Hindlimb muscle (tissue), 1 donor: Measurements from ENCODE around the gene LRRC27. TPM values are rescaled to one million over a fixed set of nuclear protein-coding genes. Genes with fewer than 3 reads are reported as not detected.

ENCODE experiments used
- DNase-seq: peaks from one replicate; pipeline ENCODE4 v3.0.0-alpha.2; 2013
- polyA plus RNA-seq: library from polyadenylated mRNA; unstranded; fragments of 120-200 nt; gene quantifications from one replicate; pipeline ENCODE4 v1.2.1, GENCODE V29; 2013; ENCODE audit not compliant: insufficient read length

Gene LRRC27
- polyA plus RNA-seq, 1 donor, result 7.7 TPM

DNA sequence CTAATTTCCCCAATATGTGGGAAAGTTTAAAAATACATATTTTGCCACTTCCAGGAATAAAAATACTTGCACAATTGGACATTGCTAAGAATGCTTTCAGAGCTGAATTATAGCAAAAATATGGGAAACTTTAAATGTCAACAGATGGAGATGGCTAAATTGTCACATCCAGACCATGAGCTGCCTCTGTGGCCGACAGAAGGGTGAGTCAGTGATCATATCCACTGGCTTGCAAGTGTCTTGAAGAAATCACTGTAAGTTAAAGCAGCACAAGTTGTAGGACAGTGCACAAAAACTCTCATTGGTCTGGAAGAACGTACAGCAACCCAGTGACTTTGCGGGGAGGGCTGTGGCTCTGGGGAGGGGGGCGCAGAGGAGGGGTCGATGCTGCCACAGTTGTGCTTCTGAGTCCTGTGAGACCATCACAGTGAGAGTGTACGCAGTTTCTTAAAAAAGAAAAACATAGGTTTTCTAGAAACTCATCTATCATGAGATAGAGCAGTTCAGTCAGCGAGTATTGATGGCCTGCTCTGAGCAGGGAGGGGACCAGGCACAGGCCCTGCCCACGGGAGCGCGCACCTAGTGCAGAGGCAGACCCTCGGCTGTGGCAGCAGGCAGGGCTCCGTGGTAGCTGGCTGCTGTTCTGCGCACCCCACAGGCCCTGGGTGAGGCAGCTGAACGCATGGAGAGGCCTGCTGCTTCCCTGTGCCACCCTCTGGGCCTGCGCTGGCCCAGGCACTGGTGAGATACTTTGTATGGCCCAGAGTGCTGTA lies 25.5 kb downstream of the LRRC27 start:
- DNase-seq, result no peak

DNA sequence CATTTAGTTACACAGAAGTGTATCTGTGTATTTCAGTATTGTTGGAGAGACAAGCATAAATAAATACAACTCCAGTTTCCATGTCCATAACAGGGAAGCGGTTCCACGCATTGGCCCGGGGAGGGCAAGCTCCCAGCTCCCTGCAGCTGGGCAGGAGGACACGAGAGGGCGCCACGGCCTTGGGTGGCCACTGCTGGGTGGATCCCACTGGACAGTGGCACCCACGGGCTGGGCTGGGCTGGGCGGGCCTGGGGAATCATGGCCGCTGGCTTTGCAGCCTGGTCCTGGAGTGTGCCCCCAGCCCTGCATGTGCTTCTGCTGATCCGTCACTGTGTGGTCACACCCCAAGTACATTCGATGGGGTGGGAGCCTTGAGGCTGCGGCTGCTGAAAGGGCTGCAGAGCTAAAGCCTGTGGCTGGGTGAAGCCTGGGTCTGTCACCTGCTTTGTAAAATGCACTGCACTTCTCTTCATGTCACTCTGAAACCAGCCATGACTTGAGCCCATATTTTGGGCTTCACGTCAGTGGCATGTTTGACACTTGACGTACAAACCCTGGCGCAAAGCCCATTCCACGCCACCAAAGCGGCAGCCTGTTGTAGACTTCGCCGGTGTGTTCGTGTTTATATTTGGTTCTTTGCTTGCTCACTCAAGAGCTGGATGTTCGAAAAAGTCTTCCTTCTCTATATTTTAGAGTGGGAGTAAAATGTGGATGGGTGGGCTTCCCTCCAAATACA lies 27.5 kb downstream of the LRRC27 start:
- DNase-seq, result no peak

DNA sequence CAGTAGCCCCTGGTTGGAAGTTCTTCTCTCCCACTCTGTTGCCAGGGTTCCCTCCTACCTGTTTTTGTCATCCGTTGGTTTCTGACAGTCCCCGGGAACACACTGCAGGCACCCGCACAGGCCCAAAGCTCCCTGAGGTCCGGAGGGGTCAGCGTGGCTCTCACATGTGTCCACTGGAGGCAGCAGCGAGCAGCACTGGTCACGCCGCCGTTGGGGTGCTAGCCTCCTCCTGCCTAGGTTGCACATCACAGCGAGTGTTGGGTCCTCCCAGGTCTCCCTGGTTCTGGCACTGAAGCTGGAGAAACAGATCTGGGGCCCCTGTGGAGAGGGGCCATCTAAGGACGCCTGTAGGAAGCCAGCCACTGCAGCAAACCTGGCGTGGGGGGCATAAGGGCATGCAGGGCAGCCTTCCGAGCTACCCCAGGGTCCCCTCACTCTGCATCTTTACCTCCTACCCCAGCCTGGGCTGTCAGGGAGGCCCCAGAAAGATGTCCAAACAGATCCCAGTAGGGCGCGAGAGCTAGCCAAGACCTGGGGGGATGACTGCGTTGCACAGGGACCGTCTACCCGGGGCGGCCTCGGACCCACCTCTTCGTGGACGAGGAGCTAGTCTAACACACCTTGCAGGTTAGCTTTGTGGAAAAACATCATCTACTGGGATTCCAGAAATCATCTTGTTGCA lies 28.9 kb downstream of the LRRC27 start:
- no peak for DNase-seq

DNA sequence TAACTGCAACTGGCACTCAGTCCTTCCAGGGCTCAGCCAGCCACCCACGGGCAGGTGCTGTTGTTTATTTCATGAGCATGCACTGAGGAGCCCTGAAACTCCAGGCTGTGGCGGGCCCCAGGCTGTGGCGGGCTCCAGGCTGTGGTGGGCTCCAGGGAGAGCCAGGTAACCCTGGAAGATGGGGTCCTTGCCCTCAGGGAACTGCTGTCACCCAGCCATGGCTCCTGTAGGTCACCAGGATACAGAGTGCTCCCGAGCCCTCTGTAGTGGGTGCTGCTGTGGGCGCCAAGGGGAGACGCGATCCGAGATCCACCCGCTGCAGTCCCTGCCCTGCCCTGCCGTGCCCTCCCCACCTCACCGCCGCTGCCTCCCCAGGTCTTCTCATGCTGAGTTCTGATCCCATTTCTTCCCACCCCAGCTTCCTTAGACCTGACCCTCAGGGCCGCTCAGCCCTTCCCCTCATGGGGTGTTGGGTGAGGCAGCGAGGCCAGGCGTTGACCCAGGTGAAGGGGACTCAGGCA lies 29.6 kb downstream of the LRRC27 start:
- no peak for DNase-seq

DNA sequence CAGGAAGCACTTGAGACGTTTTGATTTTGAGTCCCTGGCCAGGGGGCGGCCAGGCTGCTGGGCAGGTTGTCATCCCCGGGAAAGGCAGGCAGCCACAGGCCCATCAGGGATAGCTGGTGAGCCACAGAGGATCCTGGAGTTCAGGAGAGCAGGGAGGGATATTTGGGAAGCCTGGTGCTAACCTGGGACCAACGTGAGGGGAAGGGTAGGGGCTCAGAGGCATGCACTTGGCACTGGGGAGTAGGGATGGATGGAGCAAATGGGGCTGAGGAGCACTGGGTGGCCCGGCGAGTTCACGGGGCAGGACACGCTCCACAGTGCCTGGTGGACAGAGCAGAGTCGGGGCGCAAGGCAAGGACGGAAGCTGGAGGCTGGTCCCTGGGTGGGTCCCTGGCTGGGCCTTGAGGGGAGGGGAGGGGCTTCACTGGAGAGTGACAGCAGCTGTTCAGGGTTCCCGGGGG lies 30.2 kb downstream of the LRRC27 start:
- DNase-seq, result no peak

DNA sequence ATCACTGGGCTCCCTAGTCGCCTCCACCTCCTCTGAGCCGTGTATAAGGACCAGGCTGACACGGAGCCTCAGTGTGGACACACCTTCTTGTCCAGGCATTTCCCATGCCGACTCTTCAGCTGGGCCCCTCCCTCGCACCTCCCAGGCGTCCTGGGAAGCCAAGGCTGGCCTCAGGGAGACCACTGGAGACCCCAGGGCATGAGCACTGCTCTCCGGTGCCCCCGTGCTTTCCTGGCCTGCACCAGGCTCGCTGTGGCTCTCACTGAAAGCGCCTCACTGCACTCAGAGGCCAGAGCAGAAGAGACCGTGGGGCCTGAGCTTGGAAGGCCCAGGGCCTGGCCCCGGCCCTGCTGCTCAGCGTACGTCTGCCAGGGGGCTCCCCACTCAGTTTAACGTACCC lies 31.4 kb downstream of the LRRC27 start:
- no peak for DNase-seq

DNA sequence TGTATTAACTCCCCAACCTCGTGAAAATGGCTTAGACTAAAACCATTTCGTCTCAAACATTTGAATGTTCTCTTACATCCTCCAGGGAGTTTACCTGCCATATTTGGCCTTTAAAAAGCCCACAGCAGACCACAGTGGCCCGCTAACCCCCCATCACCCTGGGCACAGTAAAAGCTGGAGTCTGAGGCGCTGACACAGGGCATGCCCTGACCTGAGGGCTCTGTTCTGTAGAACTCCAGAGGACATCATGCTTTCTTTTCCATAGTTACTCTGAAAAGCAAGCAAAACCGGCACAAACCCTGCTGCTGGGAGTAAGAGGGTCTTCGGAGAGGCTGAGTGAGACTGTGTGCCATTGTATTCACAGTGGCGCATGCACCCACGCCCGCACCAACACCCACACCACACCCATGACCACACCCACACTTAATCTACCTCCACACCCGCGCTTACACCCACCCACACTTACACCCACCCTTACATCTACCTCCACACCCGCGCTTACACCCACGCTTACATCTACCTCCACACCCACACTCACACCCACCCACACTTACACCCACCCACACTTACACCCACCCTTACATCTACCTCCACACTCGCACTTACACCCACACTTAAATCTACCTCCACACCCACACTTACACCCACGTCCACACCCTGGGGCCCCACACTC lies 32.1 kb downstream of the LRRC27 start:
- peak; percentile 29 for DNase-seq

DNA sequence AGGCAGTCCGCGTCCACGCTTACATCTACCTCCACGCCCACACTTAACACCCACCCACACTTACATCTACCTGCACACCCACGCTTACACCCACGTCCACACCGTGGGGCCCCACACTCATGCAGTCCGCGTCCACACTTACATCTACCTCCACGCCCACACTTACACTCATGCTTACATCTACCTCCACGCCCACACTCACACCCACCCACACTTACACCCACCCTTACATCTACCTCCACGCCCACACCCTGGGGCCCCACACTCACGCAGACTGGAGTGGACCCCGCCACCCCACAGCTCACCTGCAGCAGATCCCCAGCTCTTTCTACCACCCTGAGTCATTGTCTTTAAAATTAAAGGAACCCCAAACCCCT lies 32.6 kb downstream of the LRRC27 start:
- DNase-seq, result no peak

DNA sequence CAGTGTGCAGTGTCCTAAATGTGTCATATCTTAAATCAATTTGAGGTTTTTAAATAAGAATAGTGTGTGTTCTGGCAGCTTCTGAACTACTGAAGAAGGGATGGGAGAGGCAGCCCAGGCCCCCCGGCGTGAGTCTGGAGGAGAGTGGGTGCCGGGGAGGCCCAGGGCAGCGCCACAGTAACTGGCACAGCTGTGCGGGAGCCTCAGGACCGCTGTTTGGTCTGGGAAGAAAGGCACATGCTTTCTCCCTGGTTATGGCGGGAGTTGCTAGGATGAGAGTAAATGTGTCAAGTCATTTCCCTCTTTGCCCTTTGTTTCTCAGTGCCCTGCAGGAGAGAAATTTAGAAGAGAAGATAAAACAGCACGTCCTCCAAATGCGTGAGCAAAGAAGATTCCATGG lies 33.1 kb downstream of the LRRC27 start:
- DNase-seq, result no peak

DNA sequence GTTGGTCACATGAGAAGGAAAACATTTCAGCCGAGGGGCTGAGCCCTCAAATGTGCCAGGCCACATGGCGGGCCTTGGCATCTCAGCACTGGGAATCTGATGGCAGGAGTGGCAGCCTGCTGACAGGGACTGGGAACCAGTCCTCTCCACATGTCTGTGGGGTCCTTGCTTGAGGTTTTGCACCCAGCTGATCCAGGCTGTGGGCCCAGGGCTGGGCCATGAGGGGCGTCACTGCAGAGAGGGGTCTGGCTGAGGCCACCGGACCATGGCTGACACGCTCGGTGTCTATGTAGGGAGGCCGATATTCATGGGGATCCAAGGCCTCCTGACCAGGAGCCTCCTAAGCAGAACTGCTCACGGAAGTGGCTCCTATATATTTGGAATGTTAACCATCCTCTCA lies 34.0 kb downstream of the LRRC27 start:
- no peak for DNase-seq

DNA sequence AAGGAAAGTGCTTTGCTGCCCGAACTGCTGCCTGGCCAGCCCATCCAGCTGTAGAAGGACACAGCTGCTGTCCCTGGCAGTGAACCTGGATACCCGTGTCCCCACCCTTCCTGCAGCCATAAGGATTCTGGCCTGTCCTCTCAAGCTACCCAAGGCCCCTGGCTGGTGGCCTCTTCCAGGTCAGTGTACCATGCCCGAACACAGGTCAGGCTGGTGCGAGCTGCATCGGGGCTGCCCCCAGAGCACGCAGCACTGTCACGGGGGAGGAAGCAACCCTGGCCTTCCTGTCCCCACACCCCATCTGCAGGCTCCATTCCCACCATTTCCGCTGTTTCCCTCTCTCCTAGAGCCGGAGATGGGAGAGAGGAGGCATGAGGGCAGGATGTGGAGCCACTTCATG lies 34.5 kb downstream of the LRRC27 start:
- DNase-seq, result no peak

DNA sequence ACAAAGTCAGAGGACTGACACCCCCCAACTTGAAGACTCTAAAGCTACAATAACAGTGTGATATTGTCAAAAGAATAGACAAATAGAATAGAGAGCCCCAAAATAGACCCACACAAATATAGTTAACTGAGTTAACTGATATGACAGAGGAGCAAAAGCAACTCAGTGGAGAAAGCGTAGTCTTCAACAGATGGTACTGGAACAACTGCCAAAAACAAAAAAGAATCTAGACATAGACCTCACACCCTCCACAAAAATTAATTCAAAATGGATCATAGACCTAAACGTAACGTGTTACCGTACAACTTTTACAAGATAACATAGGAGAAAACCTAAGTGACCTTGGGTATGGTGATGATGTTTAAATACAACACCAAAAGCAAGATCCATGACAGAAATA lies 36.4 kb downstream of the LRRC27 start:
- no peak for DNase-seq

DNA sequence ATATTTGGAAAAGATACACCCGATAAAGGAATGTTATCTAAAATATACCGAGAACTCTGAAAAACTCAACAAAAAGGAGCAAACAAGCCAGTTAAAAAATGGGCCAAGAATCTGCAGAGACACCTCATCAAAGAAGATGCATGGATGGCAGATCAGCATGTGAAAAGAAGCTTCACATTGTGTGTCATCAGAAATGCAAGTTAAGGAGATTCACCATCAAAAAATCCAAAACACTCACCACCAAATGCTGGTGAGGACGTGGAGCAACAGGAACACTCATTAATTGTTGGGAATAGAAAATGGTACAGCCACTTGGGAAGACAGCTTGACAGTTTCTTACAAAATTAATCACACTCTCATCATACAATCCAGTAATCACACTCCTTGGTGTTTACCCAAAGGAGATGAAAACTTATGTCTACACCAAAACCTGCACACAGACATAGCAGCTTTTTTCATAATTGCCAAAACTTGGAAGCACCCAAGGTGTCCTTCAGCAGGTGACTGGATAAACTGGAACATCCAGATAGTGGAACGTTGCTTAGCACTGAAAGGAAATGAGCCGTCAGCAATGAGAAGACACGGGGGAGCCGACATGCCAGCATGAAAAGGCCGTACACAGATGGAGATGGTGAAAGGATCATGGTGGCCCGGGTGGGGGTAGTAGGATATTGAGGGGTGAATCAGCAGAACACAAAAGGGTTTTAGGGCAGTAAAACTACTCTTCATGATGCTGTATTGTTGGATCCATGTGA lies 37.1 kb downstream of the LRRC27 start:
- DNase-seq, result no peak

DNA sequence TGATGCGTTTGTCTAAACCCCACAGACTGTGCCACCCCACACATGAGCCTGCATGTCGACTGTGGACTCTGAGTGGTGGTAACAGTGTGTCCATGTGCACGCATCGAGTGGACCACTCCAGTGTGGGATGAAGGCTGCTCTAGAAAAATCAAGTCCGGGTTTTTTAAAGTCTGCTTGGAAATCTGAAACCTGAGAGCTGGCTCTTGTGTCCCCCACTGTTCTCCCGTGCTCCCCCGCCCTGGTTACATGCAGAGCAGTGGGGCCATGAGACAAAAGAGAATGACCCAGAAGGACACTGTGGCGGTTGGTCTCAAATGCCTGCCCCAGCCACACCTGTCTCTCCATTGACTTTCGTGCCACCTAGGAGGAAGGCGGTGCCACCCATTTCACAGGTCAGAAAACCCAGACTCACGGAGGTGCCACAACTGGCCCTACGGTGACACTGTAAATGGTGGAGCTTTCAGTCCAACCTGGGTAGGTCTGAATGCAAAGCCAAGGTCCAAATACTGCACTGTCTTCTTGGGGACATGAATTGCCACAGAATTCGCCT lies 37.7 kb downstream of the LRRC27 start:
- DNase-seq, result no peak

DNA sequence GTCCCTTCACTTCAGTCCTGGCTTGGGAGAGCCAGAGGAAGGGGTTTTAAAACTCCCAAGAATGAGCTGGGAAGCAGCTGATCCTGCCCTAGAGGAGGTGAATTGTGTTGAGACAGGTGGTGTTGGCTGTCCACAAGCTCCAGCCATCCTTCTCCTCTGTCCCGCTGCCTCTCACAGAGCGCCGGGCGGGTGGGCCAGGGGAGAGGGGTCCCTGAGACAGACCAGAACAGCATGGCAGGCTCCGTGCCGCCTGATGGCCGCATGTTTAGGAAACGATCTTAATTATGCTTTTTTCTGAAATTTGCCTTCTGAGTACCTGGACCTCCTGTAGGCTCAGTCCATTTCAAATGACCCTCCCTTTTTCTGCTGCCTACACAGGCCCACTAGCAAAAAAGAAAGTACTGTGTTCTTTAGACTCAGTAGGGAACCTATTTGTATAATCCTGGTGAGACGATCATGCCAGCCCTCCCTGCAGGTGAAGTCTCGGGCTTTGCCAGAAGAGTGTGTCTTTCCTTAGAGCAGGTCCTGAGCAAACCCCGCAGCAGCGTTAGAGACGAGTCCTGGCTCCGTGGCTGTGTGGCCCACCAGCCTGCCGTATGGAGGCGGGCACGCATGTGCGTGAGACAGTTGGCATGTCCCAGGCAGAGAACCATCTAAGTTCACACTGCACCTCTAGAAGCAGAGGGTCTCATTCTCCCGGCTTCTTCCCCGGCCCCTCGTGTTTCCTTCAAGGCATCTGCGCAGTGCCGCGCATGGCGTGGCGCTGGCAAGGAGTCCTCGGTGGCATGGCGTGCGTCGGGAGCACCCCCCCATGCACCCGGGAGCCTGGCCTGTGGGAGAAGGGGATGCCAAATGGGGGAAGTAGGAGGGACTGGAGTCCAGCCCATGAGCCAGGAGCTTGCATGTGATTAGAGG lies 38.7 kb downstream of the LRRC27 start:
- no peak for DNase-seq

DNA sequence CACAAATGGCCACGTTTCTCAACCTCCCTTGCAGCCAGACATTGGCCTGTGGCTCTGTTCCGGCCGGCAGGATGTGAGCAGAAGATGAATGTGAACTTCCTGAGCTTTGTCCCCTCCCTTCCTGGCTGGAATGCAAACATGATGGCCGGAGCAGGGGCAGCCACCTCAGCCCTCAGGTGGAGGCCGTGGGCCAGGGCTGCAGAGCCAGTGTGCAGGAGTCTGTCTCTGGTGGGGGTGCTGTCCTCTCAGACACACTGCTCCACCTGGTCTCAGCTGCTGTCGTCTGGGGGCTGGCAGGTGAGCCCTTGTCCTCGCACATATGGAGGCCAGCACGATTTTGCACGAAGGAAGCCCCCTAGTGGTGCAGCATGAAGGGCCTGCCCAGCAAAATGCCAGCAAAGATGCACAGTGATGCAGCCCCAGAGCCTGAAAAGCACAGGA lies 39.7 kb downstream of the LRRC27 start:
- no peak for DNase-seq

DNA sequence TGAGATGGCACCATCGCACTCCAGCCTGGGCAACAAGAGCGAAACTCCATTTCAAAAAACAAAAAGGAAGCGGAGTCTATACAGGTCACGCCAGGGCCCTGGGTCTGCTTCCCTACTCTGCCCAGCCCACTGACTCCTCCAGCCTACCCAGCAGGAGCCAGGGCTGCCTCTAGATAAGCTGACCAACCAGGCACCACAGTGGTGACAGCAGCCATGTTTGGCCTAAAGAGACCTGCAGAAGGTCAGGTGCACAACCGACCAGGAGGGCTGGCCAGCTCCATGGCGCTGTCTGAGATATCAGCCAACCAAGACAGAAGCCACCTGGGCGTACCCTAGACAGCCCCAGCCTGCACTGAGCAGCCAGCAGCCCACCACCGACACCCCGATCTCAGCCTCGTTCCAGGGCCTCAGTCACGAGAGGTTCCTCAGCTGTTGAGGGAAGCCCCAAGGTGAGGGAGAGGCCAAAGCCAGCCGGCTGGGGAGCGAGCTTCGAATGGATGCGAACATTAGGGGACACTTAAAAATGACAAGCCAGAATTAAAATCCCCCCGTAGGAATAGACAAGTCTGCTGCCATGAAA lies 40.6 kb downstream of the LRRC27 start:
- no peak for DNase-seq

DNA sequence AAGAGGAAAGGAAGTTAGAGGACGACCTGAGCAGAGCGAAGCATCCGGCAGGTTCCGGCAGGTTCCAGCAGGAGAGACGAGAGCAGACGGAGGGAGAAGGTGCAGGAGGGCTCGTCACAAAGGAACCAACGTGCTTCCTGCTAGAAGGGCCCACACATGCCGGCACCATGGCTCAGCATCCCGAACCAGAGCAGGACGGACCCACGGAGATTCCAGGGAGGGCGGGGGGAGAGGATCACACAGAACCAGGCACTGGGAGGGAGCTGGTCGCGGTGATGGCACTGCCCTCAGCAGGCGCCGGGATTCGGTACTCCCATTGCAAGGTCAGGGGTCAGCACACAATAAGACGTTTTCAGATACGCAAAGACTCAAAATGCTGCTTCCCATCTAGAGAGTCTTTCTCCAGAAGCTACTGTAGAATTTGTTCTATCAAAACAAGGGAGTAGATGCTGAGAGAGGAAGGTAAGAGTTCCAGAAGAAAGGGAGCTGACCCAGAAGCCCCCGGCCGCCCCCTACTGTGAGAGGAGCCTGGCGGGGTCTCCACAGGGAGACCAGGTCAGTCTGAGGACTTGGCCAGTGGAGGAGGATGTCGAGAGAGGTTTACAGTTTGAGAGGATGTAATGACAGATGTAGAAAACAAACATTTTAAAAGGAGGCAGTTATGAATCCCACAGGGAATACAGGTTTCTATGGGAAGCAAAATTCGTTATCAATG lies 41.4 kb downstream of the LRRC27 start:
- DNase-seq, result no peak

DNA sequence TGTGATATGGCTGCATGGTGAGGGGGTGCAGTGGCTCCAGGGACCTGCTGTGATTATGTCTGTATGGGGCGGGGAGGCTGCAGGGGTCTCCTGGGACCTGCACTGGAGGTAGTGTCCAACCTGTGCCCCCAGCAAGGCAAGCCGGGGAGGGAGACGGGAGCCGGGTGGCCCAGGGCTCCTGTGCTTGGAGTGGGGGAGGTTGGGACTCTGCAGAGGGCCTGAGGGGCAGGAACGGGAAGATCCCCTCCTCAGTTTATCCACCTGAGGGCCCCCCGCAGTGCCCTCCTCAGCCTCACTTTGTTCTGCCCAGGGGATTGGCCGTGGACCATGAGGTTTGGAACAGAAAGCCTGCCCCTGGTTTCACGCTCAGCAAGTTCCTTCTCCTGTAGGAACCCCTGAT lies 42.2 kb downstream of the LRRC27 start:
- DNase-seq, result no peak
